HG03064 (cell line): Measurements from ENCODE around the gene MAMLD1.

ENCODE experiments used
- ATAC-seq: cut with Tn5 transposase; IDR thresholded peaks from one replicate; pipeline ENCODE4 v1.9.1; 2021; ENCODE audit warnings: low read depth; ENCODE audit not compliant: unreplicated experiment

MAMLD1 gene

GRCh38 chrX:150487369-150488094, 124.4 kb downstream of the MAMLD1 start:
- ATAC-seq: no peak

DNA sequence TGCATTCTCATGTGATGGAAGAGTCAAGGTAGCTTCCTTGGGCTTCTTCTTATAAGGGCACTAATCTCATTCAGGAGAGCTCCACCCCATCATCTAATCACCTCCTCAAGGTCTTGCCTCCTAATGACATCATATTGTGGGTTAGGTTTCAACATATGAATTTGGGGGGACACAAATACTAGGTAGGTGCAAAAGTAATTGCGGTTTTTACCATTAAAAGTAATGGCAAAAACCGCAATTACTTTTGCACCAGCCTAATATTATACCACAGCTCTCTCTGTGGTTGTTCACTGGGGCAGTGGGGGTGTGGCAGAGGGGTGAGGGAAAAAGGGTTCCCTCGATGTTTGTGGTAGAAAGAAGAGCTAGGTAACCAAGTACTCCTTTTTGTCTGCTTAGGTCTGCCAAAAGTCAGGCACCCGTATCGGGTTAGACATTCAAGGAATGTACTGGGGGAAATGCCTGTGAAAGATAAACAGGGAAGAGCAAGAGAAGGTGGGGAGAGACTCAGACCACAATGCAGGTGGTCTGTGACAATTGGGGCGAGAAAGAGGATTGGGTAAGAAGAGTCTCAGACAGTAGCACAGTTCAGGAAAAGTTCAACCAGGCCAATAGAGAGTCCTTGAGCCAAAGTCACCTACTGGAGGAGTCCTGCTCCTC, 126.4 kb downstream of the MAMLD1 start:
- no peak for ATAC-seq

DNA sequence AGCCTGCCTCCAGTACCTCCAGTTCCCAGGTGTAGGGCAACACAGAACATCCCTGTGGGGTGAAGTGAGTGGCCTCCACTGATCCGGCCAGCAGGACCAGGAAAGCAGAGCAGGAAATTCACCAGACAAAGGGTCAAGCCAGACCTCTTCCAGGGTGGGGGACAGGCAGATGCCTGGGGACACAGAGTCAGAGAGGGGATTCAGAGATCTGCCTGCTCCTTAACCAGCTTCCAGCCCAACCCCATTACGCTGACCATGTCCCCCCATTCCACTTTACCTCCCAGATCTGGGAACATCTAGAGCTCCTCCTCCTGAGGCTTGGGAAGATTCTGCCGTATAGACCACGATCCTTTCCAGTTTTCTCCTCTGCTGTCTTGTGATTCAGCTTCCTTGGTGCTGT, 132.4 kb downstream of the MAMLD1 start:
- no peak for ATAC-seq

DNA sequence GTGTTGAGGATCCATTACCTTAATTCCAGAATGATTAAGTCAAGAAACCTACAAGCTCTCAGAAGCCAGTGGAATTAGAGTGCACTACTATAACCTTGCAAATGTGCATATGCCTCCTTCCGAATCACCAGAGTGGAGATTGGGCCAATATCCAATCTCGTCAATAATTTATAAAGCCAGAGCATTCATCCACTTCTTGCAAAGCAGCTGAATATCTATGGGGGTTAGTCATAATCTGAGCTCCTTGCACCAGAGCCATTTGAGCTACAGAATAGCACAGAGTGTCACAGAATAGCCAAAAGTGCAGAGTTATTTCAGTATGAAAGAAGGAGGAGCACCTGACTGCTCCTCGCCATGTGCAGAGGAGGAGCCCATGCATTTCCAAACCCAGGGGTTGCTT, 136.1 kb downstream of the MAMLD1 start:
- ATAC-seq: no peak

GRCh38 chrX:150502091-150502490, 139.0 kb downstream of the MAMLD1 start:
- no peak for ATAC-seq

DNA sequence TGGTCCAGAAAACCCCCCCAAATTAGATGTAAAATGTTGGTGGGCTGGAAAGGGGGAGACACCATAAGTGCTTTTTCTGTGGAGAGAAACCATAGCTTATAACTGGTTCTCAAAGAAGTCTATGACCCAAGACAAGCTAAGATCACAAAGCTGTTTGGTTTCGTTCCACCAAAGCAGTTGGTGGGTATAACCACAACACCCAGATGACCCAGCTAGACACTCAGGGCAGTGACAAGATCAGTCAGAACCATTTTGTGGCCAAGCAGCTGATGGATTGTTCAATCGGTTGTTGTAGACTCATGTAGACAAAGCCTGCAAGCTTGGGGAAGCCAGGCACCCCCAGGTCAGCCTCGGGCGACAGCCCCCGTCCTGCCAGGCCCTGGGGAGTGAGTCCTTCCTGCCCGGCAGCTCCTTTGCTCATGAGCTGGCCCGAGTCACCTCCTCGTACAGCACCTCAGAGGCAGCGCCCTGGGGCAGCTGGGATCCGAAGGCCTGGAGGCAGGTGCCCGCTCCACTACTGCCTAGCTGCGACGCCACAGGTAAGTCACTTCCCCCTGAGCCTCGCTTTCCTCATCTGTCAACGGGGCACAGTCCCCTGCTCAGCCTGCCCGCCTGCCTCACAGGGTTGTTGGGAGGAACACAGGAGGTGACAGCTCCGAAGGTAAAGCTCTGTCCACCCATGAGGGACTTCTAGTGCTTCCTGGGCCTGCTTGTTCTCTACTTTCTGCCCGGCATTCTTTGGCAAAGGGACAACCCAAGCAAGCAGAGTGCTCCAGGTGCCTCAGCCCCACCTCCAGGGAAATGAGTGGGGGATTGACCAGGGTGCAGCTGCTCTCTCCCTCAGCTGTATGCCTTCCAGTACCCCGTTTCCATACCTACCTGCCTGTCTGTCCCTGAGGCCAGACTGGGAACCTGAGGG, 140.1 kb downstream of the MAMLD1 start:
- no peak for ATAC-seq

DNA sequence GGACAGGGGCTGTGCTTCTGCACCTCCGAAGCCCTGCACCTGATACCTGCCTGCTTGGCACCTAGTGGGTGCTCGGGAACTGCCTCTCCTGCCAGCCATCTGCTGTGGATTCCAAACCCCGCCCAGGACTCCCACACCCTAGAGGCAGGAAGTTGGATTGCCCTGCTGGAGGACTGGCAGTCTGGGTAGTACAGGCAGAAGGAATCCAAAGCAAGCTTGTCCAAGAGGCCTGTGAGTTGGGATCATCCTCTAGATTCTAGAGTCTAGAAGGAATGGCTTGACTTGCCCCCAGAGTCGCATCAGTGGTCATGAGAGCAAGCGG, 140.7 kb downstream of the MAMLD1 start:
- no peak for ATAC-seq

DNA sequence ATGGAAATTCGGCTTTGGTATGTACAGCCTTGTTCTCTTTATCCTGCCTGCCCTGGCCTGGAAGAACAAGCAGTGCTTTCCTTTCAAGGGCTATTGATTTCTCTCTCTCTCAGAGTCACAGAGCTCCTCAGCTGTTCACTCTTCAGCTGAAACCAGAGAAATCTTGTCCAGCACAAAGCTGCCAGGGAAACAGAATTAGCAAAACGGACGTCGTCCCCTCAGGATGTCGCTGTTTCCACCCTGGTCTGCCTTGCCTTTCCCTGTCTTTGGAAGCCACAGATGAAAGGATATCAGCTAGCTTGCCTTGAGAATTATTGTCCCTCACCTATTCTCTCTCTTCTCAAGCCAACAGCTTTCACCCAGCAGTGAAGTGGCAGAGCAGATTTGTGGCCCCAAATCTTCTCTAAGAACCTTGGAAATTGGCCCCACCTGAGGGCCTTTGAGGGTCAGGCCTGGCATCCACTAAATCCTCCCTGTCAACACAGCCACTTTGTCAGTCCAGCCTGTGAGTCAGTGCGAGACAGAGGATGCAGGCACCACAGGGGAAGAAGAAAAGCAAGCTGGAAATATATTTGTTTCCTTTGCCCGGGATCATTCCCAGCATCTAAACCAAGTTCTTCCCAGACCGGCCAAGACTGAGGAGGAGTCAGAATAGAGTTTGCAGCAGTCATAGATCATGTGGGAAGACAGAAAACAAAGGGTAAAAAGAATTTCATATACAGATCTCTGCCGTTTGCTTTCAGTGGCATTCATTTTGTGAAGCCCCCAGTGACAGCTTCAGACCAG, 141.5 kb downstream of the MAMLD1 start:
- no peak for ATAC-seq

GRCh38 chrX:150506020-150506419, 142.9 kb downstream of the MAMLD1 start:
- ATAC-seq: no peak

DNA sequence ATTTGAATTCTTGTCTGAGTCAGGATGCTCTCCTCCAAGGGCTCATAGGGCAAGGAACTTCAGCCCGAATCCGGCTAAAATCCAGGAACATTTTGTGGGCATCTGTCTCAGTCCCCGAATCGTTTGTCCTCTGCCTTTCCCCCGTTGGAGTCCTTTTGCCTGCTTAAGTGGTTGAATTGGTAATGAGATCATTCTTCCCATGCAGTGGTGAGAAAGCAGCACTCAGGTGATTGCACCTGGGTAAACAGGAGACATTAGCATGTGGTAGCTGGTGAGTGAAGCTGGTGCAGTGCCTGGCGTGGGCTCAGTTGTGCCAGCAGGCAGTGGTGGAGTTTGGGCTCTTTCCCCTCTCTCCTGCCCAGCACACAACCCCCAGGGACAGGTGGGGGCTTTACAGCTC, 143.4 kb downstream of the MAMLD1 start:
- ATAC-seq: no peak

GRCh38 chrX:150507251-150507856, 144.2 kb downstream of the MAMLD1 start:
- ATAC-seq: no peak

GRCh38 chrX:150508018-150508417, 144.9 kb downstream of the MAMLD1 start:
- no peak for ATAC-seq

DNA sequence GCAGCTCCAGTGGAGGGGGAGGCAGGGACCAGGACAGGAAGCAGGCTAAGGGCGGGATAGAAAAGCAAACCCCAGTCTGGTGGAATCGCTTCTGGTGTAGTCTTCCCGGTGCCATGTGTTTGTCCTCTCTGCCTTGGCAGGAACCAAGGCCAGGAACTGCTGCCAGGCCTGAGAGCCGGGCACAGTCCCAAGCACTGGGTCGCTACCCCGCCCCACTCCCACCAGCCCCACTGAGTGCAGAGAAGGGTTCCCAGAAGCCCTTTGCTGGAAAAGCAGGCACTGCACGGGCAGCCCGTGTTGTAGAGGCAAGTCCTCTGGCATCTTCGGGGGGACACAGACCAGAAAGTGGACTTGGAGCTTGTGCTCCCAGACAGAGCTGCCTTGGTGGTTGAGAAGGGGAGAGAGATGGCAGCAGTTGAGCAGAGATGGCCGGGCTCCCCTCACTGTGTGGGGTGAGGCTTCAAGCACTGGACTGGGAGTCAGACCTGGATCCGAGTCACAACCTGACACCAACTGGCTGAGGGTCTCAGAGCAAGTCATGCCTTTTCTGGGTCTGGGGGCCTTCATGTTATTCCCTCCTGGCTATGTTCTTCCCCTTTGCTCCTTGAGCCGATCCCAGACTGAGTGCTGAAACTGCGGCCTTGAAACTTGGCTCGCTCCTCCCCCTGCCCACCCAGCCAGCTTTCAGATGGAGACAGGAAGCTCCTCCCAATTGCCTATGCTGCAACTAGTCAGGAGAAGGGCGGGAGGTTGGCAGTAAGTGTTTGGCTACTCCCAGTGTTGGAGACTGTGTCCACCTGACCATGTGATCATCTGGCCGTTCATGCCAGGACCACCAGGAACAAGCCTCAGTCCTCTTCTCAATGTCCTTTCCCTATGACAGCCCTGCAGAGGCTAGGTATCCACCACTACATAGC, 145.6 kb downstream of the MAMLD1 start:
- no peak for ATAC-seq

DNA sequence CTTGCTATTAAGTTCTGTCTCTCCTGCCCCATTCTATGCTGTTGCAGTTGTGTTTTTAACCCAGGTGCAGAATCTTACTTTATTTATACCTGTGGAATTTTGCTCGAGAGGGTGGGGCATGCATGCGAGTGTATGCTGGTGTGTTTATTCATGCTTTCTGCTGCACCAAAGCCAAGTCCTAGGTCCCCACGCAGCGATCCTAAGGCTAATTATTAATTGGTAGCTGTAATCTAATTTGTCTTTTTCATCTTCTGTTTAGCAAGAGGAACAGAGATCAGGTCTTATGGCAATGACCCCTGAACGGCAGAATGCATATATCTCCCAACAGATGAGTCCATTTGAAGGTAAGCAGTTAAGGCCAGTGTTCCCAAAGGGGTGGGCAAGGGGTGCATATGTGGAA, 146.6 kb downstream of the MAMLD1 start:
- ATAC-seq: no peak

- no peak for ATAC-seq
Measured at GRCh38 chrX:150512461-150512901, 149.4 kb downstream of the MAMLD1 start.

- no peak for ATAC-seq
Measured at GRCh38 chrX:150513544-150513943, 150.4 kb downstream of the MAMLD1 start.

GRCh38 chrX:150514462-150514861, 151.3 kb downstream of the MAMLD1 start:
- no peak for ATAC-seq

DNA sequence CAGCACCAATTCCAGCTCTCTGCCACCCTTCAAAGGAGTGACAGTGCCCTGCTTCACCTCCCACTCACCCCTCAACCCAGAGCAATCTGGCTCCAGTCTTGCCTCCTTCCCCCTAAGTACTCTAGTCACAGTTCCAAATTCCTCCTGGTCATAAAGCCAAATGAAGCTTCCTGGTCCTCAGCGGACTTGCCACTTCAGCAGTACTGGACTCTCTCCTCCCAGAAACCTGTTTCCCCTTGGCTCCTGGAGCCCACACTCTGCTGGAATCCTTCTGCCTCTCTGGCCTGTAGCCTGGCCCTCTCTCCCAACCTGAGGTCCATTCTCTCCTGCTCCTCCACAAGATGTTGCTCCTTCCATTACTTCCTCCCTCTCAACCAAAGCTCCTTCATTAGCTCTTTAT, 152.7 kb downstream of the MAMLD1 start:
- no peak for ATAC-seq

DNA sequence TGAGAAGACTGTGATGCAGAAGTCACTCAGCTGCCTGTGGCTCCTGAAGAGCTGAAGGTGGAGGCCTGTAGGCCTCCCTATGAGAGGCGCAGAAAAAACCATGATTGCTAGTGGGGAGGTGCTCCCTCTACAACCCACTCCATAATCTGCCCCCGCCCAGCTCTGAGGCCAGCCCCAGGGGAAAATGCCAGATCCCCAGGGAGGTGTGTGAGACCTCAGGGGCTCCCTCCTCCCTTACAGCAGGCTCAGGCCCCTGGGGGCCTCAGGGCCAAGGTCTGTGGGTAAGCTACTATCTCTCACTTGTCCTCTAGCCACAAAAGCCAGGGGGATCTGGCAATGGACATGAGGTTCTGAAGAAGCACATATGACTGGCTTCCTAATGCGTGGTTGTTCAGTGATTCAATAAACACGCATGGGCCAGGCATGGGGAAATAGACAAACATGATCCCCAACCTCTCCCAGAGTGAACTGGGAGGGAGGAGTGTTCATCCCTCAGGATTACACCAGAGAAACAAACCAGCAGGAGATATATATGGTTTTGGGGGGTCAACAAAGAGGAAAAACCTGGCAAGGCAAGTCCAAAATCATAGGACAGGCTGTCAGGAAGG, 154.3 kb downstream of the MAMLD1 start:
- no peak for ATAC-seq
